G401.6 (cell line): ENCODE measurements around the gene EXOSC2.

ENCODE experiments used
- FAIRE-seq: peaks from 2 replicates; lab custom pipeline; 2012; peaks lifted over from hg19 to GRCh38; lab: Jason Lieb, UNC

Gene EXOSC2

DNA sequence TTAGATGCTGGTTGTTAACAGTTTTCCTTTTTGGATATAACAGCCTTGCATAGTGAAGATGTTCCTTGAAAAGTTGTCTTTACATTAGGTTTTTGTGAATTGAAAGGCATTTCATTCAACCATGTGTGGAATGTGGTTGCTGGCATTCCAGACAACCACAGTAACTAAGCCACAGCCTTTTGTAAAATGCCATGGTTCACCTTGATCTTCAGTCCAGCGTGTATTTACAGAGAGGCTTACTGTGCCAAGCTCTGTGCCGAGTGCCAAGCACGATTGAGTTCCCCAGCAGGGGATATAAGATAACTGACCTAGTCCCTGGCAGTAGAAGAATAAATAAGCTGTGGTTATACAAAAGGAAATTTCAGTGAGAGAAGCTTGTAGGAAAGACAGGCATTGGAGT is 4.9 kb downstream of the EXOSC2 start:
- no peak for FAIRE-seq

DNA sequence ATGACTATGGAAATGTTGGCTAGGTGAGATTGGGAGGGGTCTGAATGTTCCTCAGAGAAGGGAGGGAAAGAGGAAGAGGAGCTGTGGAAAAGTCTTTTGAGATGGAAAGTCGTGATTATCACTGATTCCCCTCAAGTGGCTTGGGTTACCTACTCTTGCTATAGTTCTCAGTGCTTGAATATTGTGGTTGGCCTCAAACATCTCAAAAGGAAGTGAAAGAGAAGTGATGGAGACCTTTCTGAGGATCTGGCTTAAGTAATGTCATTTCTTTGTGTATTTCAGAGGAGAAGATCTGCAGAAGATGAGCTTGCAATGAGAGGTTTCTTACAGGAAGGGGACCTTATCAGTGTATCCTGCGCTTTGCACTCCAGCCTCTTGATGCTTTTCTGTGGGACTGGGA is 5.5 kb downstream of the EXOSC2 start:
- FAIRE-seq, result no peak

DNA sequence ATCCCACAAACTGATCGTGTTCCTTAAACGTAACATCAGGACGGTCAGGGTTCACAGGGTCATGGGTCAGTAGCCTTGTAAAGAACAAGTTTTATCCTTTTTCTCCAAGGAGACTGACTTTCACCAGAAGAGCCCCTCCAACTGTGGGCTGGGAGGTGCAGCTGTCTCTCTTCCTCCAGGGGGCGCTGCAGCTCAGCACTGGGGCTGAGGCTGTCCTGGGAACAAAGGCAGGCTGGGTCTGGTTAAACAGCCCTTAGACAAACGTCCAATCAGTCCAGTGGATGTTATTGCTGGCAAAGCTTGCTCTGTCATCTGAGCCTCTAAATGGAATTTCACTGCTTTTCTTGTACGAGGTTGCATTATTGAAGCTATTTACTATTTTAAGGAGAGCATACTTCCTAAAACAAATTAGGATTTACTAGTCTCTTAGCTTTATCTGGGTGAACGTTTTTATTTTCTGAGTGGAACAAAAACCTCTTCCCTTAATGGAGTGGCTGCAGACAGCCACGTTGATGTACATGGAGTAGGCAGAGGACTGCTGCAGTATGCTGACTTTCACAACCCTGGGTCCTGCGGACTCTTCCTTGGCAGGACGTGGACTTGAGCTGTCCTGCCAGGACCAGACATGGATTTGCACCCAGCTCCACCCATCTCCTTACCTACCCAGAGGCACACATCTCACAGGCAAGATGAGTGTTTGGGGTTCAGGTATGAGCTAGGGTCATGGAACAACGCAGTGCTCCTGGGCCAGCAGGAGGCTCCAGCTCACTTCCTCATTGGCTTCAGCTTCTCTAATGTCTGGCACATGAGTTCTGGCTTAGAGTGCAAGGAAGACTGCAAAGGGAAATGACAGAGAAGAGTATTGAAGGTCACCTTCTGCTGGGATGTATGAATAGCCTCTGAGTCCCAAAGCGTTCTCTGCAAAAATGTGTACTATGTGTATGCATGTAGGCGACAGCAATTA is 7.8 kb downstream of the EXOSC2 start:
- peak; percentile 27 for FAIRE-seq

DNA sequence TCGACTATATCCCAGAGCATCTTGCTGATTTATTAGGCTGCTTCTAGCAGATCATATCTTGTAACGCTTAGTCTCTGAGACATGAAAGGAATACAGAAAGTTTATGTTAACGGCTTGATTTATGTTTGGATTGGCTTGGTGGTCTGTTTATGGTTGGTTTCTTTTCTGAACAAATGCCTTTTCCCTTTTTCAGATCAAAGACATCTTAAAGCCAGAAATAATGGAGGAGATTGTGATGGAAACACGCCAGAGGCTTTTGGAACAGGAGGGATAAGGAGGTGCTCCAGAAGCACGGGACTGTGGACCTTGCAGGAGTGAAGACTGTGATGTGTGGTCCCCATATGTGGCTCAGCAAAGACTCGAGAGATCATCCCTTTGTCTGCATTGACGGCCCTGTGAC is 9.9 kb downstream of the EXOSC2 start:
- no peak for FAIRE-seq

DNA sequence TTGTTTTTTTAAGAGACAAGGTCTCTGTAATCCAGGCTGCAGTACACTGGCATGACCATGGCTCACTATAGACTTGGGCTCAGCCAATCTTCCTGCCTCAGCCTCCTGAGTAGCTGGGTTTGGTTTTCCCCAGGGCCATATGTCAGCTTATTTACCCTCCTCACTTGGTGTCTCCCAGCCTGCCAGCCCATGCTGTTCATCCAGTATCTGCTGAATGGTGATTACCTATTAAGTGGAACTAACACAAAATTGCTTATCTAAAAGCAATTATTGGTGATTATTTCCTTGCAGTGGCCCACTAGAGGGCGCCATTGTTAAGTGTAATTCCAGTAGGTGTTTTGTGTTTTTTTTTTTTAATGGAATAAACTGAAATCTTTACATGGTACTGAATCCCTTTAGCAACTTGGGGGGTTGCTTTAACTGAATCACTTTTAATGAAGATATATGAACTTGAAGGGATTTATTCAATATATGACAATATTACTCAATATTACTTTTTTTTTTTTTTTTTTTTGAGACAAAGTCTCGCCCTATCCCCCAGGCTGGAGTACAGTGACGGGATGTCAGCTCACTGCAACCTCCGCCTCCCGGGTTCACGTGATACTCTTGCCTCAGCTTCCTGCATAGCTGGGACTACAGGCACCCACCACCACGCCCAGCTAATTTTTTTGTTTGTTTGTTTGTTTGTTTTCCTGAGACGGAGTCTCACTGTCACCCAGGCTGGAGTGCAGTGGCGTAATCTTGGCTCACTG is 13.8 kb downstream of the EXOSC2 start:
- peak; percentile 70 for FAIRE-seq

DNA sequence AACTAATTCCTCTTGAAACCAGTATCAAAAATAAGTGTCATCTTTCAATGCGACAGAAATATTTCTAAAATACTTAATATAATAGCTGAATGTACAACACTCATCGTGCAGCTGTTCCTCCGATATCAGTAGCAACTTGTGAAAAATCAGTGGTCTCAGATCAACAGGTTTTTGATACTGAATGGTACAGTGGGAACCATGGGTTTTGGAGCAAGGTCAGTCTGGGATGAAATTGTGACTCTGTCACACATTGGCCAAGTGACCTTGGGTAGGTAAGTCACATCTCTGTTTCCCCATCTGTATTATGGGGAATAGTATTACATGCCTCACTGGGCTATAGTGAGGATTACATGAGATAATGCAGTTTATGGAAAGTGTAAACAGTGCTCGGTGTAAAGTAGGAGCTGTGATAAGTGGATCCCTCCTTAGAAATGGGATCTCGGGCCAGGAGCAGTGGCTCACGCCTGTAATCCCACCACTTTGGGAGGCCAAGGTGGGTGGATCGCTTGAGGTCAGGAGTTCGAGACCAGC is 17.3 kb downstream of the EXOSC2 start:
- FAIRE-seq, result no peak

DNA sequence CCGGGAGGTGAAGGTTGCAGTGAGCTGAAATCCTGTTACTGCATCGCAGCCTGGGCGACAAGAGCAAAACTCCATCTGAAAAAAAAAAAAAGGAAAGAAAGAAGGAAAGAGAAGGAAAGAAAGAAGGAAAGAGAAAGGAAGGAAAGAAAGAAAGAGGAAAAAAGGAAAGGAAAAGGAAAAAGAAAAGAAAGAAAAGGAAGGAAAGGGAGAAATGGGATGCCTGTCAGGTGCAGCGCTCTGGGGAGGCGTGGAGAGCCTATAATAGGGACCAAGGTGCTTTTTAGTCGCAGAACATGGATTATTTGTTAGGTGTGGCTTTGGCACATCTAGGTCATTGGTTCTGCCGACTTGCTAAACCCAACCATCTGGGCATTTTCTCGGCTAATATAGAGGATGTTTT is 17.9 kb downstream of the EXOSC2 start:
- FAIRE-seq, result no peak

DNA sequence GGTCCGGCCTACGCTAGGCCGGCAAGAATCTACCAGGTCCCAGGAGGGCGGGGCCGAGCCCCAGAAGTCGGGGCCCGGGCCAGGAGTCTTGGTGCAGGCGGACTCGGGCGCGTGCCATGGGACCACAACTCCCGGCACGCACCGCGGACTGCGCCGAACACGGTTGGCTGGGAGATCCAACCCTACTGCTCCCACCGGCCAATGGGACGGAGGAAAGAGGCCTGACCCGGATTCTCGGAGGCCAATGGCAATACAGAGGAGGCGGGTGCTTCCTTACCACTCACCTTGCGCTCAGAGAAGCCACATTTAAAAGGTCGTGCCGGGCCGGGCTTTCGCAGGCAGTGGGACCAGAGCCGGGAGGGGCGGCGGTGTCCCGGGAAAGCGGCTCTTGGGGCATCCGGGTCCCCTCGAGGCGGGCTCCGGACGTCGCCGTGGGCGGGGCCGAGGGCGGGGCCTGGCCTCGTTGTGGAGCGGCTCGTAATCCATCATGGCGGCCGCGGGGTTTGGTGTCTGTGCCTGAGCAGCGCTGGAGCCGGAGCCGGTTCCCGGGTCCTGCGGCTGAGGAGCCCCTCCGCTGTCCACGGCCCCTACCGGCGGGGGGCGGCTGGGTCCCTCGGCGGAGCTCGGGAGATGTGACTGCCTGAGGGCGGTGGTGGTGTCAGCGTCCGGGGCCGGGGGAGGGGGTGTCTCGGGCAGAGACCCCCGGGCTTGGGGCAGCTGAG is 19.1 kb downstream of the EXOSC2 start:
- FAIRE-seq, result peak; percentile 98

DNA sequence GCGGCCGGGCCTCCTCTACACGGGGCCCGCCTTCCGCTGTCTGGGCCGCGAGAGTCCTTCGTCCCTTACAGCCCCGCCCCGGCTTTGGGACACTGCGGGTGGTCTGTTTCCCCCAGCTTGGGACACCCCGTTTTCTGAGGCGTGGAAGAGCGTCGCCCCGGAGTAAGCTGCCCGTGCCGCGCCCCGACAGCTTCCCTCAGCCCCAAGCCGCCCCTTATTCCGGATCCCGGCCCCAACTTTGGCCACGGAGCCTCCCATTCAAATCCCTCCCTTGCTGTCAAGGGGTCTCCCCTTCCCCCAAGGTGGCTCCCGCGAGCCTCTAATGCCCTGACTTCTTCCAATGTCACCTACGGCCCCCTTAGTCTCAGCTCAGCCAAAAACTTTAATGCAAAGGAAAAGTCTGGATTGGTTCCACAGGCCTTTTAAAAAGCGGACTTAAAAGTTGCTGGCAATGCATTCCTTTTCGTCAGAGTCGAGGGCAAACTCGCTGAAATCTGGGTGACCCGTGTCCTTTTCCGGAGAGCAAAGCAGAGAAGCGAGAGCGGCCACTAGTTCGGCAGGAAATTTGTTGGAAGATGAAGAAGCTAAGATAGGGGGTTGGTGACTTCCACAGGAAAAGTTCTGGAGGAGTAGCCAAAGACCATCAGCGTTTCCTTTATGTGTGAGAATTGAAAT is 19.8 kb downstream of the EXOSC2 start:
- no peak for FAIRE-seq

DNA sequence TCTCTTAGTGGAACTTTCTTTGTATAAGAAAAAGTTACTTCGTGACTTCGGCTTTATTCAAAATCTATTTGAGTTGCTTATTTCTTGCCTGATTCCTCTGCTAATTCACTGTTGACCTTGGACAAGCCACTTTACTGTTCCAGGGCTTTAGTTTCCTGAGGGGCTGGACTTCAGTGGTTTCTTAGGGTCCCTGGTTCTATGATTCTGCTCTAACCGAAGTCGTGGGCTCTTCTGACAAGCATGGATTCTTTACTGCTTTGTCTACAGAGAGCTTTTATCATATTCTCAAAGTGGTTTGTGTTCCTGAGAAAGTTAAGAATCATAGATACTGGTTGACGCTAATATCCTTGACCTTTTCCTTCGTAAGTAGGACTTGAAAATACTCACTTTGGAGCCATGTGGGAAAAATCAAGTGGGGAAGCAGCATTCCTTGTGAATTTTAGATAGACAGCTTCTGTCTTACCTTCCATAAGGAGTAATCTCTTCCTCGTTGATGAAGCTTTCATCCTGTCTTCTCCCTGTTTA is 21.1 kb downstream of the EXOSC2 start:
- no peak for FAIRE-seq

DNA sequence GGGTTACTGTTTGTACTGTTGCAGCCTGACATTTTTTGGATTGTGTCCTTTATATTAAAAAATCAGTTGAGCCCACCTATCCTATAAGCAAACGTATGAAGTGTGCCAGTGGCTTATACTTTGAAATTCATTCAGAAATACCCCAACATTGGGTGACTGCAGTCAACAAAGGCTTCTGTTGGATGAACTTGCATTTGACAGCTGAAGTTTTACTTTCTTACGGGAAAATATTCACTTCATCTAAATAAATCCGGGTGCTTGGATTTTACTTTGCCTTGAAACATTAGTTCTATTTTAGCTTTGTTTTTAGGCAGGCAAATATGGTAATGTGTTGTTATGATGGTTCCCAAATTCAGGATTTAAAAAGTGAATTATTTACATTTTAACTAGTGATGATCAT is 21.7 kb downstream of the EXOSC2 start:
- no peak for FAIRE-seq

DNA sequence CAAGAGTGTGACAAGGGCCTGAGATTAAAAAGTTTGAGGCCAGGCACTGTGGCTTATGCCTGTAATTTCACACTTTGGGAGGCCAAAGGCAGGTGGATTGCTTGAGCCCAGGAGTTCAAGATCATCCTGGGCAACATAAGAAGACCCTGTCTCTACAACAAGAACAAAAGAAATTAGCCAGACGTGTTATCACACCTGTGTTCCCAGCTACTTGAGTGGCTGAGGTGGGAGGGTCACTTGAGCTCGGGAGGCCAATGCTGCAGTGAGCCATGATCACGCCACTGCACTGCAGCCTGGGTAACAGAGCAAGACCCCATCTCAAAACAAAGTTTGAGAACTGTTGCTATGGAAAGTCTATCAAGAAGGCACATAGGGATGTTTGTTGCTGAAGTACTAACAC is 25.0 kb downstream of the EXOSC2 start:
- no peak for FAIRE-seq

DNA sequence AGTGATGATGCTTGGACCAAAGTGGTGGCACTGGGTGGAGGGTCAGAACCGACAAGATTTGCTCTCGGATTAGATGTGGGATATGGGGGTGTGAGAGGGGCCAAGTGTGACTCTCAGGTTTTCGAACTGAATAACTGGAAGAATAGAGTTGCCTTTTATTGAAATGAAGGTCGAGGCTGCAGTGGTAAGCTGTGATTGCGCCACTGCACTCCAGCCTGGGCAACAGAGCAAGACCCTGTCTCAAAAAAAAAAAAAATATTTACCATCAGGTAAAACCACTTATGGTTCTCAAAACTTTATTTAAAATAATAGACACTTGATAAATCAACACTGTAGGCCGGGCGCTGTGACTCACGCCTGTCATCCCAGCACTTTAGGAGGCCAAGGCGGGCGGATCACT is 27.2 kb downstream of the EXOSC2 start:
- no peak for FAIRE-seq

DNA sequence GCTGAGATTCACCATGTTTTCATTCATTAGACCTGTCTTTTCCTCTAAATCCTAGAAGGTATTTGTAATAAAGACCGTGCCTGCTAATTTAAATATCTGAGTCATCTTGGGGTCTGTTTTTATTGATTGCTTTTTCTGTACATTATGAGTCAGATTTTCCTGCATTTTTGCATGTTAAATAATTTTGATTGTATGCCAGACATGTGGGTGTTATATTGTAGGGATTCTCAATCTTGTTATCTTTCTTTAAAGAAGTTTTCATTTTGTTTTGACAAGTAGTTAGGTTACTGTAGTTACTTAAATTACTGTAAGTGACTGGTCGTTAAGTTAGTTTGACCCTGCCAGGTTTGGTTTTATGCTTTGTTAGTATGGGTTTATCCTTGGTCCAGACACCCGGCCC is 35.1 kb downstream of the EXOSC2 start:
- no peak for FAIRE-seq

DNA sequence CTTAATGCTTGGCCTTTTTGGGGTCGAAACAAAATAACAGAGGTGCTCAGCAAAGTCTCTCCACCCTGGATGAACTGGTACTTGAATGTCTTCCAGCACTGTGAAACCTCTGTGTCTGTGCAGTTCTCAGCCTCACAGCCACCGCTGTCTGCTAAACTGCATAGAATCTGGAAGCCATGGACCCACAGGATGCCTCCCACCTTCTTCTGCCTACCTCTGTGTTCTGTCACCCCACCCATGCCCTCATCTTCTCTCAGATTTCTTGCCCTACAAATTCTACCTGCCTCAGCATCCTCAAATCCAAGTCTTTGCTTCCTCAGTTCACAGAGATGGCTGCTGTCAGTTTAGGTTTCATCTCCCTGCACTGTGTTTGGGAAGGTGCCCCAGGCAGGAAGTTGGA is 35.6 kb downstream of the EXOSC2 start:
- no peak for FAIRE-seq

DNA sequence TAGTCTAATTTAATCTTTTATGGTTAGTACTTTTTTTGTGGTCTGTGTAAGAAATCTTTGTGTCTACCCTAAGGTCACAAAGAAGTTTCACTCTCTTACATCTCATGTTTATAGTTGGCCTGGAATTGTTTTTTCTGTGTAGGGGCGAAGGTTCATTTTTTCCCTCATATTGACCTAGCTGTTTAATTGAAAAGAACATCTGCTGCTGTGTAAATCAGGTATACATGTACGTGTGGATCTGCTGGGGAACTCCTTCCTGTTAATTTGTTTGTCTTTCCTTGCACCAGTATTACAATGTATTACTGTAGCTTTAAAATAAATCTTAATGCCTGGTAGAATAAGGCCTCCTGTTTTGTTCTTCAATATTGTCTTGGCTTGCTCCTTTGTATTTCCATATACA is 37.8 kb downstream of the EXOSC2 start:
- FAIRE-seq, result no peak

DNA sequence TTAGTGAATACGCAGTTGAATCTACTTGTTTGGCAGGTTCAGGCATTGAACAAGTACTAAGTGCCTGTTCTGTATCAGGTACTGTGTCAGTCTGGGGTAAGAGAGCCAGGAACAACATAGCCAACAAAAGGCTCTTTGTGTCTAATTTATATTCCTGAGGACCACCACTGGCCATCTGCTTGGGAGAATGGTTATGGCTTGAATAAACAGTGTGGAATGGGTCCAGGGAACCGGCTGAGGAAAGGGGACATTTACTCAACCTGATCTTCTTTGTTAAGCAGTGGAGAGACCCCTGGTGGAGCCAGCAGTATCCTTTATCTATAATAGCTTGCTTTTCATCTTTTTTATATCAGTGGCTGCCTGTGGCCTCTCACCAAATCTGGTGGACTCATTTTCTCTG is 38.6 kb downstream of the EXOSC2 start:
- no peak for FAIRE-seq

DNA sequence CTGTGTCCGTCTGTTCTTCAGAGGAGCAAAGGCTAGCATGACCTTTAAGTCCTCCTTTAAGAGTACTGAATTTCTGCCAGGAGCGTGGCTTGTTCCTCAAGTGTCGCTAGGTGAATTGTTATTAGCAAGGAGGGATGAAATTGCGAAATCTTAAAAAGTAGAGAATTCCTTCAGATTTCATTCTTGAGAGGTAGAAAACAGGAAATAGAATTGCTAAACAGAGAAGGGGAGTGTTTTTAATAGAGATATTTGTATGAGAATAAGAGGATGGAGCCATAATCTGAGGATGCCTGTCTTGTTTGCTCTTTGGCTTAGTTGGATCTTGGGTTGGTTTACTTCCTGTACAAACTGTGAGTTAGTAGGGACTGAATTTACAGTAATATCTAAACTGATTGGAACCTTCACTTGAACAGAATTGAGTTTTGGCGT is 39.2 kb downstream of the EXOSC2 start:
- FAIRE-seq, result no peak

DNA sequence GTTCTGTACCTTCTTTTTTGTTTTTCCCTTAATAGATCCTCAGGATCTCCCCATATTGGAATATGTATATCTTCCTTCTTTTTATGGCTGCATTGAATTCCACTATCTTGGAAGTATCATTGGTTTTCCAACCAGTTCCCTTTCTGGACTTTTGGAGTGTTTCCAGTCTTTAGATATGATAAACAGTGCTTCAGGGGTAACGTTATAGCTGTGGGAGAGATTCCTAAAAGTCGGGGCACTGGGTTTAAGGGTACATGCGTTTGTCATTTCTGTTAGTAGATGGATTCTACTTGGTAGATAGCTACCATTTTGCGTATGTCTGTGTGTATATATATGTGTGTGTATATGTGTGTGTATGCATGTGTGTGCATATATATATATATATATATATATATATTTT is 42.0 kb downstream of the EXOSC2 start:
- FAIRE-seq, result no peak

DNA sequence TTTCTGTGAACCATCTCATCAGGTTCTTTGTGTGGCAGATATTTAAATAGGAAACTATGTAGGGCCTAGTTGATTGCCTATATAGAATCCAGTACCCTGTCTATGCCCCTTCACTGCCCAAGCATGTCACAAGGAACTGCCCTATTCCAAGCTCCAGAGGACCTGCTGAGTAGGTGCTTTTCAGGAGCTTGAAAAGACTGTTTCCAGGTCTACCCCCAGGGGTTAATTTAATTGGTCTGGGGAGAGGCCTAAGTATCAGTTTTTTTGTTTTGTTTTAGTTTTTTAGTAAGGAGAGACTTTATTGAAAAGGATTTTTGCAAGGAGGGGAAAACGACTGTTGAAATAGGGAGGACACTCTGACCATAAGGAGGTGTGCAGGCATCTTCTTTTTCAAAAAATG is 43.3 kb downstream of the EXOSC2 start:
- no peak for FAIRE-seq

DNA sequence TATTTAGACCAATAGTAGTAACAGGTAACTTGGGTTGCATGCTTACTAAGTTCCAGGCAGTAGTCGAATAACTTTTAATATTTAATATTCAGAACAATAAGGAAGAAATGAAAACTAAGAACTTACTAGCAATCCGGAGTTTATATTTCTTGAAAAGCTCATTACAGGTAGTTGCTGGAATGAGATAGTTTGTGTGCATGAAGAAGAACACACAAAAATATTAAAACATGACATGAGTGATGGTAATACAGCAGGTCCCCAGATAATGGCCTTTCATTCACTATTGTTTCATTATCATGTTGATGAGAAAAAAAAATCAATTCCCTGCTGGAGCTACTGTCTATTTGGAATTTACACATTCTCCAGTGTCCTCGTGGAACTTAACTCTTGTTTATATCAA is 44.7 kb downstream of the EXOSC2 start:
- no peak for FAIRE-seq

DNA sequence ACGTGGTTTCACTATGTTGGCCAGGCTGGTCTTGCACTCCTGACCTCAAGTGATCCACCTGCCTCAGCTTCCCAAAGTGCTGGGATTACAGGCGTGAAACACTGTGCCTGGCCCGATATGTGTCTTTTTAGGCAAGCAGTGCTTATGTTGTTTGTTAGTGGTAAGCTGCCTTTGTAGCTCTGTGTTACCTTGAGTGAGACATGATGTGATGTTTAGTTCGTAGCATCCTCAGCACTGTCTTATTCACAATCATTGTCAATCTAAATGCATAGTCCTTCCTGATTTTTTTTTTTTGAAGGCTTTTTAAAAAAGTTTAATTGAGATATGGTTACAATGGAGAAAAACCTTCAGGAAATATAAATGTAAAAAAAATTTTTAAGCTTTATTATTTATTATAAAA is 45.5 kb downstream of the EXOSC2 start:
- FAIRE-seq, result no peak
